Adipocyte (in vitro differentiated cells): ENCODE results near the gene HSD17B3.
"Not testable (repeated sequence)": the region's sequence is repeated elsewhere in the genome, so short reads cannot be mapped to it uniquely, and the experiment has no call there.

Source experiments
- DNase-seq: peaks from one replicate; pipeline ENCODE4 v3.0.0-alpha.2; 2015; ENCODE audit warnings: low read depth
- H3K27me3 ChIP-seq: replicated peaks from 2 replicates; pipeline ENCODE4 v1.7.0; 2013; ENCODE audit warnings: mild to moderate bottlenecking, low read length, moderate library complexity; ENCODE audit not compliant: control insufficient read depth, insufficient read depth
- H3K36me3 ChIP-seq: 2 replicates; pipeline ENCODE4 v1.7.0; 2013; ENCODE audit warnings: low read length, mild to moderate bottlenecking, moderate library complexity; ENCODE audit not compliant: control insufficient read depth, insufficient read depth, severe bottlenecking
- H3K4me1 ChIP-seq: 2 replicates; pipeline ENCODE4 v1.7.0; 2013; ENCODE audit warnings: mild to moderate bottlenecking, low read length, moderate library complexity; ENCODE audit not compliant: control insufficient read depth, insufficient read depth
- H3K4me3 ChIP-seq: 2 replicates; pipeline ENCODE4 v1.7.0; 2013; ENCODE audit warnings: mild to moderate bottlenecking, low read length, moderate library complexity
- H3K9ac ChIP-seq: 2 replicates; pipeline ENCODE4 v1.7.0; 2013; ENCODE audit warnings: mild to moderate bottlenecking, low read length, moderate library complexity
- H3K9me3 ChIP-seq: 2 replicates; pipeline ENCODE4 v1.7.0; 2013; ENCODE audit warnings: mild to moderate bottlenecking, low read length, moderate library complexity; ENCODE audit not compliant: control insufficient read depth

The HSD17B3 gene

GRCh38 chr9:96253059-96253696 is 48.8 kb downstream of the HSD17B3 start:
- DNase-seq: no peak
- Histone ChIP-seq H3K9me3 (no peaks in the 10 kb centered on the region), H3K4me1 (no peaks in the 10 kb centered on the region), H3K27me3 (peaks cover 13% of the 10 kb centered on the region), H3K36me3 (no peaks in the 10 kb centered on the region), H3K4me3 (no peak overlapping the region), H3K9ac (no peak overlapping the region)

GRCh38 chr9:96251451-96251850 is 50.5 kb downstream of the HSD17B3 start:
- Histone ChIP-seq H3K9me3 (no peaks in the 10 kb centered on the region), H3K4me1 (no peaks in the 10 kb centered on the region), H3K9ac (no peak overlapping the region), H3K36me3 (no peaks in the 10 kb centered on the region), H3K4me3 (no peak overlapping the region), H3K27me3 (peaks cover 13% of the 10 kb centered on the region)
- no peak for DNase-seq

DNA sequence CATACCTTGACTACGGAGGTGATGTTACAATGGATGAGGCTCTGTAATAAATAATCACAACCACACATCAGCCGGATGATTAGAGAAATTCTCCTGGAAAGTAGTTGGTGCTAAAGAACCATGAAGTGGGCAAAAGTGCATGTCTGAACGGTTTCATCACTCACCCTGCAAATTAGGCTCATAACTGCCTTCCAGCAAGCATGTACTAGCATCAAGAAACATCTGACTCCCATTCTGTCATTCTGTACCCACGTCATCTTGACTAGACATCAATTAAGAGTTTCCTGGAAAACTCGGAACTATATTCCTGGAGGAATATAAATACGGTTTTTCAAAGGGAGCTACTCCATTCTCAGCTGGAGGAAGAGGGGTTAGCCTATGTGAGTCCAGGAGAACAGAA is 52.2 kb downstream of the HSD17B3 start:
- Histone ChIP-seq H3K27me3 (peaks cover 13% of the 10 kb centered on the region), H3K9ac (no peak overlapping the region), H3K9me3 (no peaks in the 10 kb centered on the region), H3K4me3 (no peak overlapping the region), H3K4me1 (no peaks in the 10 kb centered on the region), H3K36me3 (no peaks in the 10 kb centered on the region)
- DNase-seq: no peak

DNA sequence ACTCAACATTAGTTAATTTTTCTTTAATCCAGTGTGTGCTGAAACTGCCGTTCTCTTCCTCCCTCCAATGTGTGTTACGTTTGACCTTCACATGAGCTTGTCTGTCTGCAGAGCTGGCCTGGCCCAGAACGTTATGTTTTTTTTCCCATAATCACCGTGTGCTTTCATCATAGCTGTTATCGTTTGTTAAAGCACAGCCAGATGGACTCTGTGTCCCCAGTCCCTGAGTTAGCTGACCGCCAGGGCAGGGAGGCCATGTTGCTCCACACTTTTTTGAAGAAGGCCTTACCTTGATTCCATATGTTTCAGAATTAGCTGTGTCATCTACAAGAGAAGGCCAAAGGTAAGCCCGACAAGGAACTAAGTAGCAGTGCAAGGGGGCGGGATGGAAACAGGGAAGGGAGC is 55.7 kb downstream of the HSD17B3 start:
- H3K4me3 ChIP-seq: no peak overlapping the region
- no peaks in the 10 kb centered on the region for H3K9me3 ChIP-seq
- no peak for DNase-seq
- no peaks in the 10 kb centered on the region for H3K36me3 ChIP-seq
- no peak overlapping the region for H3K9ac ChIP-seq
- H3K27me3 ChIP-seq: peaks cover 12% of the 10 kb centered on the region
- H3K4me1 ChIP-seq: no peaks in the 10 kb centered on the region

DNA sequence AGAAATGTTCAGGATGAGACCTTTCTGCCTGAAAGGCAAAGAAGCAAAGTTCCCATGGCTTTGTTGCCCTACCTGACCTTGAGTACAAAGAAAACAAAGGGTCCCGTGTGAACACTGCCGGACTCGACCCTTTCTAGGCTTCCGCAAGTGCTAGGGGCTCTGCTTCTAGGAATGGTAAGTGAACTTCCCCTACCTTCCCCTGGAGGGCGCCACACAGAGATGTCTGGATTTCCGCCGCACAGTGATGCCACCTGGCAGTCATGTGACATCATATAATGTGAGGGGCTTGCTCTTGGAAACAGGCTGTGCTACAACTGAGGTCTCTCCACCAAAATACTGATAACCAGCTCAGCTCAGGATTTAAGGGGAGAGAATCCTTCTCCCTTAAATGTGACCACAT is 56.6 kb downstream of the HSD17B3 start:
- Histone ChIP-seq H3K9ac (no peak overlapping the region), H3K4me3 (no peak overlapping the region), H3K36me3 (no peaks in the 10 kb centered on the region), H3K9me3 (no peaks in the 10 kb centered on the region), H3K27me3 (peaks cover 20% of the 10 kb centered on the region), H3K4me1 (no peaks in the 10 kb centered on the region)
- no peak for DNase-seq

DNA sequence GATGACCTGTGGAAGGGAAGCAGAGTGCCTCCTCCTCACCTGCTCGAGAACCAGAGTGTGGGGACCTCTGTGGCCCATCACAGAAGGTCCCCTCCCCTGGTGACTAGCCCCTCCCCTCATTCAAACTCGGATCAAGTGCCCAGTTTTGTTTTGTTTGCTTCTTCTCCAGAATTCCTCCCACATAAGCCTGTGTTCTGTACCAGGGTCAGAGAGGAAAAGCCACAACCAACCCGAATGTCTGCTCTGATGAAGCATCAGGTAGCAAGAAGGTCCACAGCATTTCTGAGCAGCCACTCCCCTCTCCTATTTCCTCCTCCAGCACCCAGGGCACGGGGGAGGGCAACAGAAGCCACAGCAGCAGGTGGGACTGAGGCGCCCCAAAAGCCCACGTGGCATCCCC is 58.2 kb downstream of the HSD17B3 start:
- H3K4me1 ChIP-seq: no peaks in the 10 kb centered on the region
- no peaks in the 10 kb centered on the region for H3K36me3 ChIP-seq
- no peak overlapping the region for H3K4me3 ChIP-seq
- peaks cover 33% of the 10 kb centered on the region for H3K27me3 ChIP-seq
- H3K9me3 ChIP-seq: no peaks in the 10 kb centered on the region
- no peak overlapping the region for H3K9ac ChIP-seq
- no peak for DNase-seq

- no peak overlapping the region for H3K9ac ChIP-seq
- no peak for DNase-seq
- no peaks in the 10 kb centered on the region for H3K4me1 ChIP-seq
- peaks cover 29% of the 10 kb centered on the region for H3K27me3 ChIP-seq
- no peaks in the 10 kb centered on the region for H3K36me3 ChIP-seq
- no peak overlapping the region for H3K4me3 ChIP-seq
- H3K9me3 ChIP-seq: no peaks in the 10 kb centered on the region
These were observed 59.2 kb downstream of the HSD17B3 start for GRCh38 chr9:96242811-96243210.

- H3K4me1 ChIP-seq: peaks cover 10% of the 10 kb centered on the region
- no peak overlapping the region for H3K9ac ChIP-seq
- no peaks in the 10 kb centered on the region for H3K9me3 ChIP-seq
- peaks cover 29% of the 10 kb centered on the region for H3K27me3 ChIP-seq
- H3K36me3 ChIP-seq: no peaks in the 10 kb centered on the region
- H3K4me3 ChIP-seq: no peak overlapping the region
- no peak for DNase-seq
These were observed 60.6 kb downstream of the HSD17B3 start for GRCh38 chr9:96241391-96241809.

DNA sequence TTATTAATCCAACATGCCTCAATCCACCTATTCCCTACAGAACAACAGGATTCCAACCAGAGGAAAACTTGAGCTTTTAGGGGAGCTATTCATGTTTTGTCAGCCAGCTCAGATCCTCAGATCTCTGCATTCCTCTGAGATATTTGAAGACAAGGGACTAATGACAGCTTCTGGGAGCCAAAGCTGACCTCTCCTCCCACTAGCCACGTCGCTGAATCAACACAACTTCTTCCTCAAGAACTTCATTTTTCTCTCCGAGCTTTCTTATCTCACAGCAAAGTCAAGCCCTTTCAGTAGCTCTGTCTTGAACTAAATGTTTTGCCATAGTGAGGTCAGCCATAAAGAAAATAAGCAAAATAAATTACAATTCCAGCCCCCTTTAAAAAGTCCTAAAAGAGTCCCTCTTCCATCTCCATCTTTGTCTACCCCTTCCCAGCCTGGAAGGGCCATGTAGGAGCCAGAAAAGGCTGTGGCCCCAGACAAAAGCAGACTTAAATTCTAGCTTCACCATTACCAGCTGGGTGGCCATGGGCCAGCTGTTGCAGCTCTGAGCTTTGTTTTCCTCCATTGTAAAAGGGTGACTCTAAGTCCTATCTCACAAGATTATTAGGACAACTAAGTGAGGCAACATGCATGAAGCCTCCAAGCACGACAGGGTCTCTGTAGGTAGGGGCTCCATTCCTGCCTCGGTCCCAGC is 65.0 kb downstream of the HSD17B3 start:
- no peak for DNase-seq
- Histone ChIP-seq H3K9me3 (no peaks in the 10 kb centered on the region), H3K27me3 (peaks cover 25% of the 10 kb centered on the region)

GRCh38 chr9:96236337-96236736 is 65.6 kb downstream of the HSD17B3 start:
- not testable (repeated sequence) for DNase-seq, H3K36me3 ChIP-seq, H3K9me3 ChIP-seq, H3K4me3 ChIP-seq, H3K9ac ChIP-seq
- peaks cover 25% of the 10 kb centered on the region for H3K27me3 ChIP-seq
- H3K4me1 ChIP-seq: peaks cover 28% of the 10 kb centered on the region

More for the DNA sequence above, 65.0 kb downstream of the HSD17B3 start:
- H3K4me1 ChIP-seq: peaks cover 28% of the 10 kb centered on the region
- H3K36me3 ChIP-seq: no peaks in the 10 kb centered on the region
- H3K9ac ChIP-seq: no peak overlapping the region
- H3K4me3 ChIP-seq: no peak overlapping the region

- DNase-seq: peak; percentile 83
- peak overlapping the region; percentile 23 for H3K4me3 ChIP-seq
- H3K4me1 ChIP-seq: peaks cover 28% of the 10 kb centered on the region
- H3K27me3 ChIP-seq: peaks cover 7% of the 10 kb centered on the region
- H3K9me3 ChIP-seq: peaks cover 9% of the 10 kb centered on the region
- H3K36me3 ChIP-seq: no peaks in the 10 kb centered on the region
- H3K9ac ChIP-seq: peak overlapping the region; percentile 60
These were observed 69.3 kb downstream of the HSD17B3 start for GRCh38 chr9:96232539-96233241.
